ENCODE results near the gene RBM38. TPM values are rescaled to one million over a fixed set of nuclear protein-coding genes. Genes with fewer than 3 reads are reported as not detected.
A peak's percentile ranks its signal among the peaks of the same experiment; 100 is the strongest.

Gene RBM38
- total and polyA plus RNA-seq, 10 of the 15 experiments (the other 5 are each of a cell fraction or from before 2014, with no cell fraction given) = 0.32 to 118 (median 25.2) TPM

GRCh38 chr20:57433657-57434389 lies 42.6 kb downstream of the RBM38 start:
- Histone ChIP-seq H3K4me3 (no peak overlapping the region), H3K79me2 (ENCODE audit: control insufficient read depth, insufficient read depth, low read length) (no peaks in the 10 kb centered on the region), H3K9me3 (replicated peaks; ENCODE audit: control insufficient read depth, insufficient read depth, low read length) (no peaks in the 10 kb centered on the region; the same call in 2 of the 3 replicates), H2AFZ (ENCODE audit: control insufficient read depth, low read depth, low read length) (no peak overlapping the region), H3K36me3 (ENCODE audit: control insufficient read depth in 2 of 2, insufficient read depth in 2 of 2, low read length in 1 of 2) (no peaks in the 10 kb centered on the region), H3K4me2 (ENCODE audit: control insufficient read depth, insufficient read depth) (peak overlapping the region; percentile 70; the same call in 1 of the 2 replicates), H3K27ac (ENCODE audit: control insufficient read depth, insufficient read depth) (peak overlapping the region; percentile 57), H3K27me3 (replicated peaks in 1 of 2; ENCODE audit: control insufficient read depth in 2 of 2, insufficient read depth in 2 of 2, low read length in 1 of 2) (no peaks in the 10 kb centered on the region), H3K9ac (ENCODE audit: control insufficient read depth, insufficient read depth, low read length) (no peak overlapping the region), H4K20me1 (ENCODE audit: control insufficient read depth, insufficient read depth) (no peaks in the 10 kb centered on the region), H3K4me1 (ENCODE audit: control insufficient read depth, insufficient read depth, low read length) (peaks cover 39% of the 10 kb centered on the region)
- WGBS (ENCODE audit: insufficient coverage, insufficient replicate concordance, low lambda C conversion rate, missing lambda C conversion rate) = 86% methylated on average over 14 of the region's 14 CpGs
- in situ Hi-C loops (cut with MboI) = no loop called here
- FAIRE-seq = no peak
- ChIA-PET RAD21 (ENCODE audit: unreplicated experiment) (interaction anchor here (1.1 to 2.5 kb wide), 8 partner anchors 11 to 62 kb away, joined by 3 to 13 read pairs (median 3); partner anchors contain the start of gene RBM38), SMC1A (ENCODE audit: uncharacterized antibody, unreplicated experiment) (interaction anchor here (0.8 to 2.1 kb wide), 11 partner anchors 10 to 65 kb away, joined by 3 to 8 read pairs (median 5); no protein-coding TSS in a partner anchor), CTCF (interaction anchor here (0.8 to 1.7 kb wide), 7 partner anchors 11 to 62 kb away, joined by 3 to 6 read pairs (median 4); no protein-coding TSS in a partner anchor), POLR2A (interaction anchor here (0.6 to 3.5 kb wide), 7 partner anchors 13 to 59 kb away, joined by 3 to 20 read pairs (median 3); no protein-coding TSS in a partner anchor)
- no TSS peak for BruUV-seq (replicated peaks)
- no peak for DNase-seq (ENCODE audit: low read depth, low spot score)
- intact Hi-C loops (cut with micrococcal nuclease; ENCODE audit: unreplicated experiment) = loop anchor here (2.0 kb wide), 2 partner anchors 35 to 49 kb away; no protein-coding TSS in a partner anchor
- peak; percentile 55 for ATAC-seq
- TF ChIP-seq TAF1 (IDR thresholded peaks at IDR 0.05; ENCODE audit: borderline replicate concordance, low read depth, low read length) = no peak
- no peak for TF ChIP-seq GABPA (IDR thresholded peaks at IDR 0.05; ENCODE audit: low read depth)
- TF ChIP-seq RUNX3 (IDR thresholded peaks at IDR 0.05; ENCODE audit: low read length) = peak; percentile 61; the same call in 1 of the 2 replicates
- peak; percentile 36; the same call in 1 of the 2 replicates for TF ChIP-seq ZNF687 (IDR thresholded peaks at IDR 0.05)
- no peak for TF ChIP-seq ZZZ3 (IDR thresholded peaks at IDR 0.05; ENCODE audit: control insufficient read depth, insufficient read length, low read depth)
- TF ChIP-seq SKIL (IDR thresholded peaks at IDR 0.05; ENCODE audit: low read depth, poor library complexity, severe bottlenecking) = no peak
- no peak for TF ChIP-seq TCF3 (IDR thresholded peaks at IDR 0.05; ENCODE audit: borderline replicate concordance, insufficient read depth, low read depth, low read length)
- TF ChIP-seq RAD51 (IDR thresholded peaks at IDR 0.05) = no peak
- no peak for TF ChIP-seq RAD21 (IDR thresholded peaks at IDR 0.05; ENCODE audit: insufficient read depth, low read depth, low read length)
- TF ChIP-seq MEF2A (IDR thresholded peaks at IDR 0.05; ENCODE audit: insufficient read depth, low read depth, low read length) = no peak
- no peak for TF ChIP-seq ZNF24 (IDR thresholded peaks at IDR 0.05)
- no peak for TF ChIP-seq SMC3 (IDR thresholded peaks at IDR 0.05; ENCODE audit: borderline replicate concordance, low read length)
- no peak for TF ChIP-seq CEBPZ (IDR thresholded peaks at IDR 0.05; ENCODE audit: low read depth, low read length)

Data from GM12878 (cell line).